ENCODE results near the gene MARCKS.

Gene MARCKS, protein sequence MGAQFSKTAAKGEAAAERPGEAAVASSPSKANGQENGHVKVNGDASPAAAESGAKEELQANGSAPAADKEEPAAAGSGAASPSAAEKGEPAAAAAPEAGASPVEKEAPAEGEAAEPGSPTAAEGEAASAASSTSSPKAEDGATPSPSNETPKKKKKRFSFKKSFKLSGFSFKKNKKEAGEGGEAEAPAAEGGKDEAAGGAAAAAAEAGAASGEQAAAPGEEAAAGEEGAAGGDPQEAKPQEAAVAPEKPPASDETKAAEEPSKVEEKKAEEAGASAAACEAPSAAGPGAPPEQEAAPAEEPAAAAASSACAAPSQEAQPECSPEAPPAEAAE

DNA sequence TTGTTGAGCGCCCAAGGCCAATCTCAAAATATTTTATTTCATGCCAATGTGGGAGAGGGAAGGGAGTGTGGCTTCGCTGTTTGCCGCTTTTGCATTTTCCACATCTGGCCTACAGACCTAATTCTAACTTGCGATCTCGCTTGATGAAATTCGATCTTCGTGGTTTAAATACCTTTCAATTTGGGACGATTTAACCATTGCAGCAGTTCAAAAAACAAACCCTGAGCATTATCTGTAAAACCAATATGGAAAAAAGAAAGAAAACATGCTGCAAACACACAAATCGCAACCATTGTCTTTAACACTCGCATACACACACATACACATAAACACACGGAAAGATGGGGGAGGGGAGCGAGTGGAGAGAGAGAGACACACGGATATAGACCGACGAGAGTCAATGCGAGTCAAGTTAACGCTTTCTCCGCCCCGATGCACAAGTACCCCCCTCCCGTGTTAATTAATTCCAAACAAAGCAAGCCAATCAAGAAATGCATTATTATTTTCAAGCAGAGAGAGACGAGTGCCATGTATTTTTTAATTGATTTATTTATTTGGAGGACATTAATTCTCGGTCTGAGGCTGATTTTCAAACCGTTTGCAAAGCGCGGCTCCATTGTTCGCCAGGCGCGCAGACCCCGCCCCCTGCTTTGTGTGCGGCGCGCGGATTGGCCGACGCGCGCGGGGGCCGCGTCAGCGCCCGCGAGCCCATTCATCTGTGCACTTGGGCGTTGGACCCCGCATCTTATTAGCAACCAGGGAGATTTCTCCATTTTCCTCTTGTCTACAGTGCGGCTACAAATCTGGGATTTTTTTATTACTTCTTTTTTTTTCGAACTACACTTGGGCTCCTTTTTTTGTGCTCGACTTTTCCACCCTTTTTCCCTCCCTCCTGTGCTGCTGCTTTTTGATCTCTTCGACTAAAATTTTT is at the start of gene MARCKS:
Gene MARCKS (plus strand): TSS at position 721 of the 931 bp plus-strand sequence. CDS start 401 bp downstream, outside the sequence.
- Mint-ChIP-seq H3K9me3 (no peaks in the 10 kb centered on the region), H3K27me3 (no peaks in the 10 kb centered on the region), H3K4me1 (peaks cover 7% of the 10 kb centered on the region), H3K27ac (no peak within 1 kb of the TSS), H3K4me3 (no peak within 1 kb of the TSS), H3K36me3 (peaks cover 26% of the 10 kb centered on the region)
- peak; percentile 65 for ATAC-seq

DNA sequence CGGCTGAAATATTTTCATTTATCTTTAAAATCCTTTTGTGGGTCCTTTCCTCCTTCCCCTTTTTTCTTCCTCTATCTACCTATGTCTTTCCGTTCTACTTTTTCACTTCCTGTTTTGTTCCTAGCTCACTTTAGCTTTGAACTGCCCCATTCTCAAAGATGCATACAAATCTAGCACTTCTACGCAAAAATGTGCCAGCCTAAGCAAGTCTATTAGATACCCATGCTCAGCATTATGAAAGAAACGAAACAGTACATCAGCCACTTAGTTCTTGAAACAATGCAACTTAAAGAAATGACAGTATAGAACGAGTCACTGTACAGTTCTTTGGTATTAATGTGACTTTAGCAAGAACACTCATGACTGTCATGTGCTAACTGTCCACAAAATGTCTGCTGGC is 47.3 kb upstream of the MARCKS start:
- peak; percentile 96 for ATAC-seq
- Mint-ChIP-seq H3K36me3 (no peaks in the 10 kb centered on the region), H3K4me1 (peaks cover 57% of the 10 kb centered on the region), H3K9me3 (no peaks in the 10 kb centered on the region), H3K4me3 (peak overlapping the region; percentile 1), H3K27ac (peak overlapping the region; percentile 10), H3K27me3 (no peaks in the 10 kb centered on the region)

DNA sequence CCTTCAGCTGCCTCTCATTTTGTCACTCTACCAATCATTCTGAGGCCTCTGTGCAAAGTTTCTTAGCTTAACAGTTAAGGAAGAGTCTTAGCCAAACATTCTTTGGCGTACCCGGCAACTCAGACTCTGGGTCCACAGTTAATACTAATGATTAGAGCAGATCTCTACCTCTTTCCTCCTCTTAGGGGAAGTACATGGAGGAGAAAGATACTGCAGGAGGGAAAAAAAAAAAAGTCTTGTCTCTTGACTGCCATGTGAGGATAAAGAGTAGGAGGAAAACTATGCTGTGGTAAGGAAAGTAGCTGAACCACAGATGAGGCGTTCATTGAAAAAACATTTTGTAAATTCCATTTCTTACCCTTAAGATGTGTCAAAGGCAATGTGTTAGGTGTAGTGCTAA is 44.0 kb upstream of the MARCKS start:
- no peak for ATAC-seq
- Mint-ChIP-seq H3K4me1 (peaks cover 28% of the 10 kb centered on the region), H3K27ac (peak overlapping the region; percentile 30), H3K36me3 (no peaks in the 10 kb centered on the region), H3K27me3 (no peaks in the 10 kb centered on the region), H3K4me3 (no peak overlapping the region), H3K9me3 (no peaks in the 10 kb centered on the region)

DNA sequence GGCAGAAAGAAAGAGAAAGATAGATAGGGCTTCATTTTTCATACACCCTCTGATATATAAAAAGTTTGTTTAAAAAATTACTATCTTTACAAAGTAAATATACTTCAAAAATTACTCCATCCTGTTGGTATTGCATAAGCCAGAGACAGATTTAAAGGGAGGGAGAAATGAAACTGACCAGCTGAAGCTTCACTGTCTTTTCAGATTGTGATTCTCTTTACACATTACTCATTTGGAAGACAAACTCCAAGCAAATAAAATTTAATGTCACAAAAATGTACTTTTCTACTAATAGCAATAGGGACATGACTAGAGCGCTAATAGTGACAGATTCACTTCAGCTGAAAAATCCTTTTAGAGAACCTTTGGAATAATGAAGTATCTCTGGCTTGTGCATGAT is 38.6 kb upstream of the MARCKS start:
- Mint-ChIP-seq H3K9me3 (no peaks in the 10 kb centered on the region), H3K4me3 (no peak overlapping the region), H3K36me3 (no peaks in the 10 kb centered on the region), H3K27me3 (no peaks in the 10 kb centered on the region), H3K27ac (no peak overlapping the region), H3K4me1 (peaks cover 4% of the 10 kb centered on the region)
- ATAC-seq: no peak

DNA sequence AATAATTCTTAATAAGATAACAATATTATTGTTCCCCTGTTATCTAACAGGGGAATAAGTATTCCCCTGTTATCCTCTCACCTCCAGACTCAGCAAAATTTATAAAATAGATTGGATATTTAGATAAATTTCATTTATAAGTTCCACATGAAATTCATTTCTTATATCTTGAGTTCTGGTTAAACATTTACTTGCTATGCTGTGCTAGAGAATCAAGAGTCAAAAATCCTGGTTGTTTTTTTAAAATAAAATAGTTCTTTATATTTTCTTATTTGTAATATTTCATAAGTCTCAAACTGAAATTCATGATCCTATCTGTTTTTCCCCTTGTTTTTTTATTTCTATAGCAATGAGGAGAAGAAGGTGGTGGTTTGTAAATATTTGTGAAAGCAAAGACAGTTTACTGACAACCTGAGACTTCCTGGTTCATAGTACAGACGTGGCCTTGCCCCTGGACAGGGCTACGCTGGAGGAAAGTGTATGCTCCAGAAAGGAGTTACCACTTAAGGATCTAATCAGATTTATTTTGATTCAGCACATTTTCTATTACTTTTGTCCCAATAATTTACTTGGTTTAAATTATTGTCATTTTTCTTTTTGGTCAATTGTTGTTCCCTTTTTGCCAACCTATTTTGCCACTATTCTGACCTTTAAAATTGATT is 37.8 kb upstream of the MARCKS start:
- H3K27ac Mint-ChIP-seq: no peak overlapping the region
- no peaks in the 10 kb centered on the region for H3K27me3 Mint-ChIP-seq
- H3K36me3 Mint-ChIP-seq: no peaks in the 10 kb centered on the region
- peaks cover 1% of the 10 kb centered on the region for H3K4me1 Mint-ChIP-seq
- ATAC-seq: no peak
- no peaks in the 10 kb centered on the region for H3K9me3 Mint-ChIP-seq
- no peak overlapping the region for H3K4me3 Mint-ChIP-seq

DNA sequence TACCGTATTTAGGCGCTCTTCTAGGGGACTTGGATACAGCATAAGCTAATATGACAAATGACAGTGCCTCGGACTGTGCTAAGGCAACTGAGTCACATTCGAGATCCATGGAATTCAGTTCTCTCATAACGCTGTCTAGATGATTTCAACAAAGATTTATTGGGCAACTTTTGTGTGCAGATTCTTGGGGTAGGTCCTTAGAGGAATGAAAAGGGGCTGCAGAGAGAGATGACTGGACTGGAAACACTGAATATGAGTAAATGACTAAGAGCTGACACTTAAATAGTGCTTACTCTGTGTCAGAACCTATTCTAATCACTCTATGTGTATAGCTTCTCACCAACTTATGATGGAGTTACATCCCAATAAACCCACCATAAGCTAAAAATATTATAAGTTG is 36.4 kb upstream of the MARCKS start:
- no peak for ATAC-seq
- no peaks in the 10 kb centered on the region for H3K36me3 Mint-ChIP-seq
- no peak overlapping the region for H3K27ac Mint-ChIP-seq
- H3K4me3 Mint-ChIP-seq: no peak overlapping the region
- no peaks in the 10 kb centered on the region for H3K9me3 Mint-ChIP-seq
- H3K27me3 Mint-ChIP-seq: no peaks in the 10 kb centered on the region
- peaks cover 5% of the 10 kb centered on the region for H3K4me1 Mint-ChIP-seq

DNA sequence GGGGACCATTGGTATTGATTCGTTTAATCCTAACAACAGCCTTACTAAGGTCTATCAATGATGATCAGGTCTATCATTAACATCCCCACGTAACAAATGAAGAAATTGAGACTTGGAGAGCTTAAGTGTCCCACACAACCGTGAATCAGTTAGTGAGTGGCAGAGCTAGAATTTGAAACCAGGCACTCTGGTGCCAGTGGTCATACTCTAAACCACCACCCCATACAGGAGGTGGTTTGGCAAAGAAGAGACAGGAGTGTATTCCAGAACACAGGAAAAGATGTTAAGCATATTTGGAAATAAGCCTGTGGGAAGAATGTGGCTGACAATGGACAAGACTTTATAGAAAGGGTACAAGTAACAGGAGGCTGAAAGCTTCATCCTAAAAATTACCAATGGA is 35.7 kb upstream of the MARCKS start:
- H3K4me3 Mint-ChIP-seq: no peak overlapping the region
- peaks cover 5% of the 10 kb centered on the region for H3K4me1 Mint-ChIP-seq
- H3K27me3 Mint-ChIP-seq: no peaks in the 10 kb centered on the region
- H3K36me3 Mint-ChIP-seq: no peaks in the 10 kb centered on the region
- no peak for ATAC-seq
- no peaks in the 10 kb centered on the region for H3K9me3 Mint-ChIP-seq
- no peak overlapping the region for H3K27ac Mint-ChIP-seq

DNA sequence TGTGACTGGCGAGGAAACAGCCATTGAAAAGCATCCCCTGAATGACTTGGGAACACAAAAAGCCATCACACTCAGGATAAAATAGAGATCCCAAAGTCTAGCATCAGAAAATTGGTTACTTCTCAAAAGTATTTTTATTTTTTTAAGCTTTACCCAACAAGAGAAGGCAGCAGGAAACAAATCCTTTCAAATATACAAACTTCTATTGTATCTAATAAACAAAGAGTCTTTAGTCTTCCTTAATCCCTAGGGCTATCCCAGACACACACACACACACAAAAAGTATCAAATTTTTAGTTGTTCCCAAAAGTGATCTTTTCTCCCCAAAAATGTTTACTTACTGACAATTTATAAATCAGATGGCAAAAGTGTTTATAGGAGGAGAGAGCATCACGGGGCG is 33.2 kb upstream of the MARCKS start:
- Mint-ChIP-seq H3K4me3 (no peak overlapping the region), H3K36me3 (no peaks in the 10 kb centered on the region), H3K27me3 (no peaks in the 10 kb centered on the region), H3K4me1 (peaks cover 5% of the 10 kb centered on the region), H3K27ac (no peak overlapping the region), H3K9me3 (no peaks in the 10 kb centered on the region)
- ATAC-seq: no peak

DNA sequence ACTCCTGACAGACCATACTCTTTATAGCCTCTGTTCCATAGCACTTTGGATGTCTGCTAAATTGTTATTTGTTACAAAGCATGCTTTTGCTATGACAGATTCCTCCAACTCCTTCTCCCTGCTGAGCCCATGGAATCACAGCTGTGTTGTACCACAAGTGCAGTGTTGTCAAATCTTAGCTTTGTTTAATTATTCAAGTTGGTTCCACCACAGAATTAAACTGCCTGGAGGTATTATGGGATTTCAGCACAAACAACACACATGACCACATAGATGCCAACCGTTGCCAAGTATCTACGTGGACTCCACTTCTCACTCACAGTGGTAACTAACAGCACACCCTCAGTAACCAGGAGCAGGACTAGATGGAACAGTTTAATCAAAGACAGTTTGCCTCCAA is 32.7 kb upstream of the MARCKS start:
- Mint-ChIP-seq H3K4me3 (no peak overlapping the region), H3K27ac (no peak overlapping the region), H3K9me3 (no peaks in the 10 kb centered on the region), H3K27me3 (no peaks in the 10 kb centered on the region), H3K36me3 (no peaks in the 10 kb centered on the region), H3K4me1 (peaks cover 5% of the 10 kb centered on the region)
- no peak for ATAC-seq

DNA sequence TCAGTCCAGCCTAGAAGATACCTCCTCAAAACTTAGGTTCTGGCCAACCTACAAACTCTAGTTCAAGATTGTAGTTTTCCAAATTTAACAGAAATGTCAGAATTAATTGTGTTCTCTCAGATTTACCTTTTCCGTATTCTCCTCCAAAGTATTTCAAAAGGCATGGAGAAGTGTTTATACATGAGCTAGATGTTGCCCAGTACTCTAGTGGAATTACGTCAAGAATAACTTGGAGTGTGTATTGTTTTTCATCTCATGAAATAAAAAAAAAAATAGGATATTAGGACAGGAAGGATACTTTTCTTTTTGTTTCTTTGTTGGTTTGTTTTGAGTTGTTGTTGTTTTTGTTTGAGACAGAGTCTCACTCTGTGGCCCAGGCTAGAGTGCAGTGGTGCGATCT is 32.3 kb upstream of the MARCKS start:
- no peak overlapping the region for H3K4me3 Mint-ChIP-seq
- no peaks in the 10 kb centered on the region for H3K36me3 Mint-ChIP-seq
- H3K27me3 Mint-ChIP-seq: no peaks in the 10 kb centered on the region
- H3K27ac Mint-ChIP-seq: no peak overlapping the region
- no peaks in the 10 kb centered on the region for H3K9me3 Mint-ChIP-seq
- no peak for ATAC-seq
- H3K4me1 Mint-ChIP-seq: peaks cover 5% of the 10 kb centered on the region

DNA sequence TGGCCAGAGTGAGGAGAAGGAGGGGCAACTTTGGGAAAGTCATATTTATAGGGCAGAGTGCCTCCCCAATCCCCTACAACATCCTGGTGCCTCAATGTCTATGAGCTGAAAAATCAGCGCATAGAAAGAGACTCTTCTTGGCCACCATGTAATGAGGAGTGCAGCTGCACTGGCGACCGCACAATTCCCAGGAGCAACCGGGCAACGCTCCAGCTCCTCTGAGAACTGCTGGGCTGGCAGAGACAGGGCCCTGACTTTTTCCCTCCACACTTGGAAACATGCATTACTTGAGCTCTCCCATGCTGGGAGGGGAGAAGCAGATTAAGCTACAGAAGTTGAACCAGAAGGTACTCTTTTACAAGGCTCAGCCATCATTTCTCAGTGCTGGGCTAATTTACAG is 31.4 kb upstream of the MARCKS start:
- H3K4me1 Mint-ChIP-seq: peaks cover 5% of the 10 kb centered on the region
- H3K27ac Mint-ChIP-seq: no peak overlapping the region
- H3K4me3 Mint-ChIP-seq: no peak overlapping the region
- no peaks in the 10 kb centered on the region for H3K9me3 Mint-ChIP-seq
- H3K27me3 Mint-ChIP-seq: no peaks in the 10 kb centered on the region
- H3K36me3 Mint-ChIP-seq: no peaks in the 10 kb centered on the region
- no peak for ATAC-seq

DNA sequence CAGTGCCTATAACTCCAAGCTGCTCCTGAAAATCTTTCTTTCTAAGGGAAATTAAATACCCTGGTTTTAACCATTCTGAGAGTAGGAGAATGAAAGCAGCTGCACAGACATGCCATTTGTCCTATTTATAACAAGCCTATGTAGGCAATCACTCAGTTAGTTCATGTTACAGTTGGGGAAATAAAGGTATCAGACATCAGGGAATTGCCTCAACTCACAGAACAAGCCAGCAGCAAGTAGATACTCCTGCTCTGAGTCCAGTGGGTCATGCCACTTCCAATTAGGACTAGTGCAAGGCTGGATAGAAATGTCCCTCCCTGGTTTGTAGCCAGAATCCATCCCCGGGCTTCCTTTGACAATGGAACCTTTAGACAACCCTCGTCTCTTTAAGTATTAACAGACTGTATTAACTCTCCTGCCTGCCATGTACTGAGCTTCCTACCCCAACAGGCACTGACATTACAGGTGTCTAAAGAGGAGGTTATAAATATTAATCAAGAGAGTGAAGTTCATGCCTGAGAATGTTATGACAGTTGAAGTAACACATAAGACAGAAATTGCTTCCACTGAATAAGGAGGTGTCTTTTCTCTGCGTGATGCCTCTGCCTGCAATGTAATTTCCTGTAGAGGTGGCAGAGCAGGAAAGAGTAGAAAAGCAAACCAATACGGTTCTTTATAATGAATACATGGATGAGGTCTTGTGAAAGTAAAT is 28.0 kb upstream of the MARCKS start:
- H3K27me3 Mint-ChIP-seq: no peaks in the 10 kb centered on the region
- H3K4me1 Mint-ChIP-seq: peaks cover 5% of the 10 kb centered on the region
- no peaks in the 10 kb centered on the region for H3K36me3 Mint-ChIP-seq
- ATAC-seq: no peak
- no peaks in the 10 kb centered on the region for H3K9me3 Mint-ChIP-seq
- no peak overlapping the region for H3K27ac Mint-ChIP-seq
- H3K4me3 Mint-ChIP-seq: no peak overlapping the region

DNA sequence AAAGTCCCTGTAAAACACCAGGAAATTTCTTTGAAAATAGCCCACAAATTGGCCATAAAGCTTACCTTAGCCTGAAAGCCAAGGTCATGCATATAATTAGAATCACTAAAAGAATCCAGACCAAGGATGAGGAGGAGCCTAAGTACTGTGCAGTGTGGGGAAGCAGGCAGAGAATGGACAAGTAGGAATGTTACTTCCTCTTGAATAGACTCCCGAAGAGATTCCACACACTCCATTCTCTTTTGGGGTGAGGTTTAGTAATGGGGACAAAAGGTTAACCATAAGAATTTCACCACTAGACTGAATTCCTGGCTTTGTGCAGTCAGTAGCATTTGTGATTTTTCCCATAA is 27.5 kb upstream of the MARCKS start:
- no peak overlapping the region for H3K27ac Mint-ChIP-seq
- no peaks in the 10 kb centered on the region for H3K9me3 Mint-ChIP-seq
- H3K4me1 Mint-ChIP-seq: peaks cover under 1% of the 10 kb centered on the region
- no peaks in the 10 kb centered on the region for H3K27me3 Mint-ChIP-seq
- no peak overlapping the region for H3K4me3 Mint-ChIP-seq
- H3K36me3 Mint-ChIP-seq: no peaks in the 10 kb centered on the region
- ATAC-seq: no peak

DNA sequence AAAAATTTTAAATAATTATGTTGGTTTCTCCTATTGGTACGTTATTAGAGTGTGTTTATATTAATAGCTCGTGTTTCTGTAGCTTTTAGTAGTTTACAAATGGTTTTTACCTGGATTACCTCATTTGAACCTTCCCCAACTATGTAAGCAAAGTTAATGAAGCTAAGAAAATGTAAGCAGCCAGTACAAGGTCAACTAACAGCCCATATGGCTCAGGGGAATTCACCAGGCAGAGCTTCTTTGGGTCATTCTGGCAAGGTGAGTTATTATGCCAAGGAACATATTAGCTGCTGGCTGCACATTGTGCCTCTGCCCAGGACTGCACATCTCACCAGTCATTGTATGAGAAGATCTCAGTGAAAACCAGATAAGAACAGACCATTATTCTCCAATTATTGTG is 27.0 kb upstream of the MARCKS start:
- Mint-ChIP-seq H3K36me3 (no peaks in the 10 kb centered on the region), H3K9me3 (no peaks in the 10 kb centered on the region), H3K27me3 (no peaks in the 10 kb centered on the region), H3K27ac (no peak overlapping the region), H3K4me1 (no peaks in the 10 kb centered on the region), H3K4me3 (no peak overlapping the region)
- no peak for ATAC-seq

DNA sequence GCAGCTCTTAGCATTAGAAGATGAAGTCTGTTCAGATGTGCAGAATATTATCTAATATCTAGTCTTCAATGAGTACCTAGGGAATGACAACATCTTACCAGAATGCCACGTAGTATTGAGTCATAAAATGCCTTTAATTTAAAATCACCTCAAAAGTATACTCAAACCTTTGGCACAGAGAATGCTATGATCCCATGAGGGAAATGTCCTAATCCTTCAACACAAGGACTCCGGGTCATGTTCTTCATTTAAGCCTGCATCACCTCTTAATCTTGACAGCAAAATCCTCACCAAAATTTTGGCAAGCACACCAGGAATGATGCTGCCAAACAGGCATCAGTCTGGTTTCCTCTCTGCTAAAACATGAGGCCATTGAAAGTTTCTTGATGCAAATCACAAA is 23.6 kb upstream of the MARCKS start:
- Mint-ChIP-seq H3K4me1 (peaks cover 5% of the 10 kb centered on the region), H3K27me3 (no peaks in the 10 kb centered on the region), H3K27ac (no peak overlapping the region), H3K36me3 (no peaks in the 10 kb centered on the region), H3K9me3 (no peaks in the 10 kb centered on the region), H3K4me3 (no peak overlapping the region)
- ATAC-seq: no peak
